Liver (tissue), 9 donors: Measurements from ENCODE around the gene SLC26A11. TPM values are rescaled to one million over a fixed set of nuclear protein-coding genes. Genes with fewer than 3 reads are reported as not detected.

ENCODE experiments used
- DNase-seq: peaks from one replicate; pipeline ENCODE4 v3.0.0-alpha.2; 2017; ENCODE audit warnings: low spot score
- H3K27ac ChIP-seq, 2 donors: one replicate each; pipeline ENCODE4 v1.7.0; 2013; ENCODE audit warnings: inconsistent platforms in 2 of 2, low read length in 2 of 2, control low read depth in 1 of 2, low read depth in 1 of 2, mild to moderate bottlenecking in 1 of 2
- H3K27me3 ChIP-seq, 4 donors: one replicate each; pipeline versions ENCODE4 v1.6.1 to v1.7.0; 2013; ENCODE audit warnings: low read length in 3 of 4, inconsistent platforms in 1 of 4, mild to moderate bottlenecking in 1 of 4, moderate library complexity in 1 of 4; ENCODE audit not compliant: control insufficient read depth in 4 of 4, insufficient read depth in 4 of 4
- H3K36me3 ChIP-seq, 4 donors: one replicate each; pipeline versions ENCODE4 v1.6.1 to v1.7.0; 2013; ENCODE audit warnings: low read length in 3 of 4, mild to moderate bottlenecking in 3 of 4, low read depth in 1 of 4, moderate library complexity in 1 of 4; ENCODE audit not compliant: control insufficient read depth in 4 of 4, insufficient read depth in 3 of 4
- H3K4me1 ChIP-seq, 4 donors: one replicate each; pipeline versions ENCODE4 v1.6.1 to v1.7.0; 2013; ENCODE audit warnings: low read length in 3 of 4, mild to moderate bottlenecking in 3 of 4, moderate library complexity in 1 of 4; ENCODE audit not compliant: control insufficient read depth in 4 of 4, insufficient read depth in 4 of 4
- H3K4me3 ChIP-seq, 3 donors: one replicate each; pipeline versions ENCODE4 v1.6.1 to v1.7.0; 2013; ENCODE audit warnings: low read length in 3 of 3, control low read depth in 1 of 3, low read depth in 1 of 3, mild to moderate bottlenecking in 1 of 3
- H3K9ac ChIP-seq, 2 donors: one replicate each; pipeline ENCODE4 v1.7.0; 2013; ENCODE audit warnings: low read length in 2 of 2, mild to moderate bottlenecking in 2 of 2, moderate library complexity in 2 of 2, control low read depth in 1 of 2, low read depth in 1 of 2
- H3K9me3 ChIP-seq, 4 donors: one replicate each; pipeline versions ENCODE4 v1.6.1 to v1.7.0; 2013; ENCODE audit warnings: low read length in 3 of 4; ENCODE audit not compliant: control insufficient read depth in 4 of 4
- ATF3 ChIP-seq: IDR thresholded peaks from 2 replicates; pipeline ENCODE4 v1.6.1; 2016; ENCODE audit warnings: antibody characterized with exemption
- CTCF ChIP-seq: fragments of 150-350 bp; IDR thresholded peaks from 2 replicates; pipeline ENCODE4 v1.5.1; 2017; ENCODE audit warnings: improper control_type of control experiment, low read depth, low read length; ENCODE audit not compliant: missing input control
- EGR1 ChIP-seq, 2 donors: IDR thresholded peaks; 2 replicates each; pipeline ENCODE4 v1.6.1; 2016 to 2018; ENCODE audit warnings: antibody characterized with exemption in 2 of 2, low read depth in 2 of 2
- FOXA1 ChIP-seq: IDR thresholded peaks from 2 replicates; pipeline ENCODE4 v1.6.1; 2016; ENCODE audit warnings: antibody characterized with exemption
- HNF4A ChIP-seq, 2 donors: conservative IDR thresholded peaks; 2 replicates each; pipeline ENCODE4 v1.6.1; 2016; ENCODE audit warnings: antibody characterized with exemption in 2 of 2, mild to moderate bottlenecking in 2 of 2
- HNF4G ChIP-seq: IDR thresholded peaks from 2 replicates; pipeline ENCODE4 v1.6.1; 2016; ENCODE audit warnings: antibody characterized with exemption
- JUND ChIP-seq, 2 donors: IDR thresholded peaks; 2 replicates each; pipeline ENCODE4 v1.6.1; 2016; ENCODE audit warnings: antibody characterized with exemption in 2 of 2
- MAX ChIP-seq: IDR thresholded peaks from 2 replicates; pipeline ENCODE4 v1.6.1; 2016; ENCODE audit warnings: antibody characterized with exemption
- NR2F2 ChIP-seq: IDR thresholded peaks from 2 replicates; pipeline ENCODE4 v1.6.1; 2016; ENCODE audit warnings: antibody characterized with exemption
- RAD21 ChIP-seq, 2 donors: IDR thresholded peaks; 2 replicates each; pipeline ENCODE4 v1.6.1; 2016; ENCODE audit warnings: antibody characterized with exemption in 2 of 2, mild to moderate bottlenecking in 2 of 2
- REST ChIP-seq: IDR thresholded peaks from 2 replicates; pipeline ENCODE4 v1.6.1; 2016; ENCODE audit warnings: antibody characterized with exemption, mild to moderate bottlenecking
- RXRA ChIP-seq, 2 donors: IDR thresholded peaks; 2 replicates each; pipeline ENCODE4 v1.6.1; 2017 to 2018; ENCODE audit warnings: antibody characterized with exemption in 2 of 2, mild to moderate bottlenecking in 1 of 2
- SP1 ChIP-seq: IDR thresholded peaks from 2 replicates; pipeline ENCODE4 v1.6.1; 2018; ENCODE audit warnings: antibody characterized with exemption, mild to moderate bottlenecking
- TAF1 ChIP-seq: conservative IDR thresholded peaks from 2 replicates; pipeline ENCODE4 v1.6.1; 2016; ENCODE audit warnings: antibody characterized with exemption, mild to moderate bottlenecking
- WGBS: extraction: QIAGEN DNeasy Blood & Tissue Kit; methylation state at CpG from one replicate; pipeline ENCODE4 v1.1.7; 2013; 5-methylcytosine and 5-hydroxymethylcytosine counted together
- polyA plus RNA-seq, 2 donors: library from polyadenylated mRNA; stranded (reverse) in 1 of 2; unstranded in 1 of 2; fragments of 200-250 nt in 1 of 2; fragments of >200 nt in 1 of 2; fragmentation: Nextera tagmentation in 1 of 2; extraction: Ambion mirVana in 1 of 2; gene quantifications; one replicate each; pipeline versions ENCODE4 v1.2.1 to v1.2.3, GENCODE V29; 2013 to 2015
- total RNA-seq, 2 donors: library from RNA; depleted of rRNA; stranded (reverse); fragments of >200 nt; gene quantifications; one replicate each; pipeline ENCODE4 v1.2.3, GENCODE V29; 2014
- donor health status: healthy.
- donor health status: healthy.
- donor health status: healthy.
- donor health status: healthy.
- donor health status: healthy.

Gene SLC26A11
- total and polyA plus RNA-seq, 4 donors = 3.3 to 8.2 (median 5.6) TPM

- TF ChIP-seq CTCF (no peak), MAX (no peak), HNF4G (no peak), RXRA (IDR thresholded peaks at IDR 0.05) (no peak), RAD21 (IDR thresholded peaks at IDR 0.05) (no peak)
These were observed 8.1 kb upstream of the SLC26A11 start (continued) for GRCh38 chr17:80212109-80212508.

GRCh38 chr17:80212511-80212910 lies 7.7 kb upstream of the SLC26A11 start:
- no peak for DNase-seq
- TF ChIP-seq HNF4A (conservative IDR thresholded peaks at IDR 0.05) = no peak
- no peak for TF ChIP-seq CTCF
- no peak for TF ChIP-seq JUND (IDR thresholded peaks at IDR 0.05)
- no peak for TF ChIP-seq FOXA1
- TF ChIP-seq NR2F2 = no peak
- TF ChIP-seq EGR1 (IDR thresholded peaks at IDR 0.05; ENCODE audit: low read depth in 2 of 2) = no peak
- TF ChIP-seq HNF4G = no peak
- TF ChIP-seq ATF3 = no peak
- no peak for TF ChIP-seq MAX
- no peak for TF ChIP-seq REST
- no peak for TF ChIP-seq RXRA (IDR thresholded peaks at IDR 0.05)
- no peak for TF ChIP-seq TAF1
- TF ChIP-seq SP1 = no peak
- no peaks in the 10 kb centered on the region for H3K9me3 ChIP-seq
- no peaks in the 10 kb centered on the region for H3K27me3 ChIP-seq
- WGBS = 90% methylated on average over 12 of the region's 12 CpGs
- no peak overlapping the region for H3K4me3 ChIP-seq
- H3K27ac ChIP-seq = no peak overlapping the region
- H3K36me3 ChIP-seq = peaks cover 2 to 51% (median 19%) of the 10 kb centered on the region in 4 donors
- no peak overlapping the region for H3K9ac ChIP-seq
- no peaks in the 10 kb centered on the region for H3K4me1 ChIP-seq
